Dendritic cell treated with granulocyte-macrophage colony-stimulating factor and Interleukin-4, amounts not matched to agents 40 ng/mL and 50 ng/mL, for 4 days (primary cell): Measurements from ENCODE around the gene GRIN3A.
"Not testable (repeated sequence)": the region's sequence is repeated elsewhere in the genome, so short reads cannot be mapped to it uniquely, and the experiment has no call there.

Experiments
- H3K27ac Mint-ChIP-seq: one replicate; pipeline ENCODE4 v1.8.0; 2022; ENCODE audit warnings: mild to moderate bottlenecking, mixed read lengths
- H3K27me3 Mint-ChIP-seq: one replicate; pipeline ENCODE4 v1.8.0; 2022; ENCODE audit warnings: mild to moderate bottlenecking, mixed read lengths
- H3K36me3 Mint-ChIP-seq: one replicate; pipeline ENCODE4 v1.8.0; 2022; ENCODE audit warnings: low read depth, mixed read lengths
- H3K4me1 Mint-ChIP-seq: one replicate; pipeline ENCODE4 v1.8.0; 2022; ENCODE audit warnings: low read depth, mixed read lengths
- H3K4me3 Mint-ChIP-seq: one replicate; pipeline ENCODE4 v1.8.0; 2022; ENCODE audit warnings: mild to moderate bottlenecking, moderate library complexity, mixed read lengths
- H3K9me3 Mint-ChIP-seq: one replicate; pipeline ENCODE4 v1.8.0; 2022; ENCODE audit warnings: mixed read lengths
- intact Hi-C: fragments of 100-400 bp; cut with micrococcal nuclease; formaldehyde crosslinking; loops from one replicate; pipeline ENCODE4 v1.15.0; 2022

GRIN3A gene

DNA sequence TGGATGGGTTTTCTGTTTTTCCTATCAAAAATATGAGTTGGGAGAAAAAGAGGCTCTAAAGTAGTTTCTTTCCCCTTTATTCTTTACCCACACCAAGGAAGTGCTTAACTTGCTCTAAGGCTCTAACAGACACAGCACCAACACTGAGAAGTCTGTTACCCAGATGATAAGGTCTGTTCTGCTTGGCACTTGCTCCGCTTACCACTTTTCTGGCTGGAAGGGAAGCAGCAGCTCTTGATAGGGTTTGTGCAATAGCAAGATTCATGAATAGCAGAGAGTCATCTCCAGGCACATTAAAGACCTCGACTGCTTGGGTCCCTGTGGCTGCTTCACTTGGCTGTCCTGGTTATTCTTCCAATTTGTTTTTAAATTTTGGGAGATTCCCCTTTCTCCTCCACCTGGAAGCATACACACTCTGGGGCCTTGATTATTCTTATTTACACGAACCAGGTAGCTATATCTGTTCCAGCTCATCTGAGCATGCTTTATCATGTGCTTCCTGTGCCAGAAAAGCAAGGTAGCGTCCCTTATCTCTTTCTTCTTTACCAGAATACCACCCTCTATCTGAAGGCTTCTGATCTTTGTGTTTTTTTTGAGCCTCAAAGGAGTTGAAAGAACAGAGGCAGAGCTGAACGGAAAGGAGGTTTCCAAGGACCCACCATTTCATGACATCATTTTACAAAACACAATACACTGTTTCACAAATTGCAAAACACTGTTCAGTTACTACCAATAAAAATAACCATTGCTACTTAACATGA, 168.5 kb downstream of the GRIN3A start:
- intact Hi-C loops = no loop called here
- H3K9me3 Mint-ChIP-seq = no peaks in the 10 kb centered on the region
- no peak overlapping the region for H3K4me3 Mint-ChIP-seq
- H3K4me1 Mint-ChIP-seq = no peaks in the 10 kb centered on the region
- H3K36me3 Mint-ChIP-seq = peaks cover 69% of the 10 kb centered on the region
- H3K27ac Mint-ChIP-seq = no peak overlapping the region
- no peaks in the 10 kb centered on the region for H3K27me3 Mint-ChIP-seq

GRCh38 chr9:101567725-101568350, 170.6 kb downstream of the GRIN3A start:
- peaks cover 82% of the 10 kb centered on the region for H3K36me3 Mint-ChIP-seq

DNA sequence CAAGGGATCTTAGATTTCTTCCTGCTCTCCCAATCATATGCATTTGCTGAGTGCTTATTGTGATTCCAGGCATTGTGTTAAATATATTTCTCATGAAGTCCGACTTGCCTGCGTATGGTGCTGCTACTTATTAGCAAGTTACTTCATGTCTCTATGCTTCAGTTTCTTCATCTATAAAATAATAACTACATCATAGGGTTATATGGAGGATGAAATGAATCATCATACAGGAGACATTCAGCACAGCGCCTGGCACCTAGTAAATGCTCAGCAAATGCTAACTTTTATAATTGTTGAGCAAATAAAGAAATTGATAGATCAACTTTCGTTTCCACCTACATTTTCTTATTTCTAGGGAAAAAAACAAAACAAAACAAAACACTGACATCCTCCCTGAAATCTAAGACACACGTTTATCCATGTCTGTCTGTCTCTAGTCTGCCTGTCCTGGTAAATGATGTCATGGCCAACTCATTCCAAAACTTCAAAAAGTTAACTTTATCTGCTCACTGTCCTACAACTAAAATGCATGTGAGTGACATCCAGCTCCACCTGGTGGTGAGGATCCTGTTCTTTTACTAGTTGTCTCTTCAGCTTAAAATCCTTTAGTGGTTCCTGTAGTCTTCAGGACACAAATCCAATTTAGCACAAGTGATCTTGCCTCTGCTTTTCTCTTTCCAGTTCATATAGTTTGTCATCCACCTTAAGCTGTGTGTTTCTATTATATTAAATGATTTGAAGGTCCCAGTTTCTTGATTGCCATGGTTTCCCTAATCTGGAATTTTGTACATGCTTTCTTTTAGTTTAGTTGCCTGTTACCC, 171.3 kb downstream of the GRIN3A start:
- Mint-ChIP-seq H3K9me3 (no peaks in the 10 kb centered on the region), H3K27me3 (no peaks in the 10 kb centered on the region), H3K4me1 (no peaks in the 10 kb centered on the region), H3K4me3 (no peak overlapping the region), H3K27ac (no peak overlapping the region), H3K36me3 (peaks cover 88% of the 10 kb centered on the region)
- intact Hi-C loops = no loop called here

More at GRCh38 chr9:101567725-101568350, 170.6 kb downstream of the GRIN3A start:
- no peak overlapping the region for H3K27ac Mint-ChIP-seq
- no peaks in the 10 kb centered on the region for H3K9me3 Mint-ChIP-seq
- intact Hi-C loops = no loop called here
- H3K27me3 Mint-ChIP-seq = no peaks in the 10 kb centered on the region
- no peak overlapping the region for H3K4me3 Mint-ChIP-seq
- no peaks in the 10 kb centered on the region for H3K4me1 Mint-ChIP-seq

- Mint-ChIP-seq H3K4me3 (no peak overlapping the region), H3K27me3 (no peaks in the 10 kb centered on the region), H3K36me3 (peaks cover 97% of the 10 kb centered on the region), H3K27ac (no peak overlapping the region), H3K9me3 (peaks cover 5% of the 10 kb centered on the region), H3K4me1 (no peaks in the 10 kb centered on the region)
- intact Hi-C loops = no loop called here
Observed at GRCh38 chr9:101564252-101564651, 174.2 kb downstream of the GRIN3A start.

DNA sequence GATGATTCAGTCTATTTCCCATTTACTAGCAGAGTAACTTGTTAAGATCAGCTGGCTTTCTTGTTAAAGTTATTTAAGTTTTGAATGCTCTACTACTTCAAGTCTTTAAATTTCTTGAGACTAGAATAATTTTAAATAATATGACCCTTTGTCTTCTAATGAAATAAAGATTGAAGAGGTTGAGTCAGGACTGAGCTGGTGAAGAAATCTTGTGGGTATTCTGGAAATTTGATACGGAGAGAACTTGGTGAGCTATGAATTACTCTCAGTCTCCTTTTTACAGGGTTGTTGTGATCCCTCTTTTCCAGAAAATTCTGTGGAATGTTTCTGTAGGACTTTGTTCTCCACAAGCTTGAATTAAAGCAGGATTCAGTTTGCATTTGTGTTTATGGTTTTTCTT, 175.5 kb downstream of the GRIN3A start:
- Mint-ChIP-seq H3K4me1 (no peaks in the 10 kb centered on the region), H3K36me3 (peaks cover 97% of the 10 kb centered on the region), H3K27ac (no peak overlapping the region), H3K9me3 (peaks cover 13% of the 10 kb centered on the region), H3K27me3 (no peaks in the 10 kb centered on the region), H3K4me3 (no peak overlapping the region)
- intact Hi-C loops = no loop called here

DNA sequence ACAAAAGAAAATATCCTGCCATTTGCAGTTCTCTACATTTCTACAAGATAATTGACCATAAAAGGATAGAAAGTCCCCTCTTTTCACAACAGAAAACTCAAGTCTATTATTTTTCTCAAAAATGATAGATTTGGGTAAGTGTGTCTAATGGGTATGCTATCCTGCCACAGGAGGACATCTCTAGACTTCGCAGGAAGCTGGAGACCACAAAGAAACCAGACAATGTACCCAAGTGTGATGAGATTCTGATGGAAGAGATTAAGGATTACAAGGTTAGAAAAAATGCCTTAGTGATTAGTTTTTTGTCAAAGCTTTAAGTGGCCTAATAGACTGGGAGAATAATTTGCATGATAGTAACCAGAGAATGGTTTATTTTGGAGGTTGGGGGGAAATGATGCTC, 176.7 kb downstream of the GRIN3A start:
- peaks cover 97% of the 10 kb centered on the region for H3K36me3 Mint-ChIP-seq
- peaks cover 20% of the 10 kb centered on the region for H3K9me3 Mint-ChIP-seq
- H3K4me3 Mint-ChIP-seq = no peak overlapping the region
- H3K27me3 Mint-ChIP-seq = no peaks in the 10 kb centered on the region
- intact Hi-C loops = no loop called here
- no peaks in the 10 kb centered on the region for H3K4me1 Mint-ChIP-seq
- H3K27ac Mint-ChIP-seq = no peak overlapping the region

DNA sequence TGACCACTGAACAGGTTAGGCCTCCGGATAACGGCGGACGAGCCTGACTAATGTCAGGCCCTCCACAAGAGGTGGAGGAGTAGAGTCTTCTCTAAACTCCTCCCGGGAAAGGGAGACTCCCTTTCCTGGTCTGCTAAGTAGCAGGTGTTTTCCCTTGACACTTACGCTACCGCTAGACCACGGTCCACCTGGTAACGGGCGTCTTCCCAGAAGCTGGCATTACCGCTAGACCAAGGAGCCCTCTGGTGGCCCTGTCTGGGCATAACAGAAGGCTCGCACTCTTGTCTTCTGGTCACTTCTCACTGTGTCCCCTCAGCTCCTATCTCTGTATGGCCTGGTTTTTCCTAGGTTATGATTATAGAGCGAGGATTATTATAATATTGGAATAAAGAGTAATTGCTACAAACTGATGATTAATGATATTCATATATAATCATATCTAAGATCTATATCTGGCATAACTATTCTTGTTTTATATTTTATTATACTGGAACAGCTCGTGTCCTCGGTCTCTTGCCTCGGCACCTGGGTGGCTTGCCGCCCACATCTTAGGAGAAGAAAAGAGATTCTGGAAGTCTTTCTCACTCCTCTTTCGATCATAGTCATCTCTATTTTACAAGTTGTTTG, 188.9 kb downstream of the GRIN3A start:
- intact Hi-C loops, H3K4me1 Mint-ChIP-seq, H3K4me3 Mint-ChIP-seq, H3K27ac Mint-ChIP-seq, H3K27me3 Mint-ChIP-seq: not testable (repeated sequence)
- Mint-ChIP-seq H3K36me3 (peaks cover 95% of the 10 kb centered on the region), H3K9me3 (peaks cover 18% of the 10 kb centered on the region)

GRCh38 chr9:101543098-101543735, 195.2 kb downstream of the GRIN3A start:
- Mint-ChIP-seq H3K36me3 (peaks cover 46% of the 10 kb centered on the region), H3K4me1 (no peaks in the 10 kb centered on the region), H3K4me3 (no peak overlapping the region), H3K9me3 (peaks cover 6% of the 10 kb centered on the region), H3K27ac (no peak overlapping the region), H3K27me3 (no peaks in the 10 kb centered on the region)
- intact Hi-C loops = no loop called here

DNA sequence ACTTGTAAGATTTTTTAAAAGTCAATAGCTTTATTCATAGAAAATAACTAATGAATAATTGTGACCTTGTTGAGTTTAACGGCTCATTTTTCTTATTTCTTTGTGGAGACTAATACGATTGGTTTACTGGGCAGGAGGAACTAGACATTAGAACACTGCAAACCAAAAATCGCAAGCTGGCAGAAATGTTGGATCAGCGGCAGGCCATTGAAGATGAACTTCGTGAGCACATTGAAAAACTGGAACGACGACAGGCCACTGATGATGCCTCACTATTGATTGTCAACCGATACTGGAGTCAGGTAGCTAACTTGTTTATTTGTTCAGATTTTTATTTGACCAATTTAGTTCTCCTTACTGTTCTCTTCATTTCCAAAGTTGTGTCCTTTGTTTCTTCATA, 198.4 kb downstream of the GRIN3A start:
- H3K4me3 Mint-ChIP-seq = no peak overlapping the region
- H3K9me3 Mint-ChIP-seq = no peaks in the 10 kb centered on the region

DNA sequence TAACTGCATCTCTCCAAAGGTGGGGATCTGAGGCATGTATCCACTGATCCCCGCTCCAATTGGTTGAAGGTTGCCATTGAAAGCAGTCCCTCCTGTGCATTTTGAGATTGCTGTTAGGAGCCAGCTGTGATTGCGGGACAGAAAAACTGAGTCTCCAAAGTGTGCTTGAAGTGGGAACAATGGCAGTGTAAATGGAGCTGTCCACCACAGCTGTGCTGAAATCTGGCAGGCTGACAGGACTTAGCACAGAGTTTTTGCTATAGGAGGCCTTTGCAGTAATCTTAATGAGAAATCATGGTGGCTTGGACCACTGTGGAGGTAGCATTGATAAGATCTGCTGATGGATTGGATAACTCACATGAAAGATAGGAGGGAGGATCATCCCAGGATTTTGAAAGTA, 201.5 kb downstream of the GRIN3A start:
- Mint-ChIP-seq H3K27me3 (no peaks in the 10 kb centered on the region), H3K9me3 (no peaks in the 10 kb centered on the region), H3K36me3 (peaks cover 16% of the 10 kb centered on the region), H3K4me1 (peaks cover 6% of the 10 kb centered on the region), H3K27ac (no peak overlapping the region), H3K4me3 (no peak overlapping the region)
- intact Hi-C loops = no loop called here

More for the DNA sequence above, 198.4 kb downstream of the GRIN3A start:
- Mint-ChIP-seq H3K27me3 (no peaks in the 10 kb centered on the region), H3K4me1 (peaks cover 6% of the 10 kb centered on the region), H3K27ac (no peak overlapping the region), H3K36me3 (peaks cover 21% of the 10 kb centered on the region)
- intact Hi-C loops = no loop called here

DNA sequence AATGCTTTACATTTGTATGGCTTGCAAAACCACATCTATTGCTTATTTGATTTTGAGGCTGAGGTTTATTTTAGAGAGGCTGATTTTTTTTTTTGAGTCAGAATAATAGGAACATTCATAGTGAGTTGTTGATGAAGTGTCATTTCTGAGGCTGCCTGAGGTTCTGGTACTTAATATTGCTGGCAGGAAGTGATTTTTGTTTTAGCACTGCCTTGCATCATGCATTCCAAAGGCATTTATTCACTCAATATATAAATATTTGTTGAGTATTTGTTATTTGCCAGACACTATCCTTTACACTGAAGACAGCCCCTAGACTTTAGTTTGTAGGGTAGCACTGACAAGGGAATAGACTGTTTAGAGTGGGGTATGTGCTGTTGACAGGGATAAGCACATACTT, 202.1 kb downstream of the GRIN3A start:
- H3K9me3 Mint-ChIP-seq = no peaks in the 10 kb centered on the region
- peaks cover 16% of the 10 kb centered on the region for H3K36me3 Mint-ChIP-seq
- H3K4me1 Mint-ChIP-seq = peaks cover 6% of the 10 kb centered on the region
- intact Hi-C loops = no loop called here
- no peak overlapping the region for H3K27ac Mint-ChIP-seq
- no peaks in the 10 kb centered on the region for H3K27me3 Mint-ChIP-seq
- H3K4me3 Mint-ChIP-seq = no peak overlapping the region

DNA sequence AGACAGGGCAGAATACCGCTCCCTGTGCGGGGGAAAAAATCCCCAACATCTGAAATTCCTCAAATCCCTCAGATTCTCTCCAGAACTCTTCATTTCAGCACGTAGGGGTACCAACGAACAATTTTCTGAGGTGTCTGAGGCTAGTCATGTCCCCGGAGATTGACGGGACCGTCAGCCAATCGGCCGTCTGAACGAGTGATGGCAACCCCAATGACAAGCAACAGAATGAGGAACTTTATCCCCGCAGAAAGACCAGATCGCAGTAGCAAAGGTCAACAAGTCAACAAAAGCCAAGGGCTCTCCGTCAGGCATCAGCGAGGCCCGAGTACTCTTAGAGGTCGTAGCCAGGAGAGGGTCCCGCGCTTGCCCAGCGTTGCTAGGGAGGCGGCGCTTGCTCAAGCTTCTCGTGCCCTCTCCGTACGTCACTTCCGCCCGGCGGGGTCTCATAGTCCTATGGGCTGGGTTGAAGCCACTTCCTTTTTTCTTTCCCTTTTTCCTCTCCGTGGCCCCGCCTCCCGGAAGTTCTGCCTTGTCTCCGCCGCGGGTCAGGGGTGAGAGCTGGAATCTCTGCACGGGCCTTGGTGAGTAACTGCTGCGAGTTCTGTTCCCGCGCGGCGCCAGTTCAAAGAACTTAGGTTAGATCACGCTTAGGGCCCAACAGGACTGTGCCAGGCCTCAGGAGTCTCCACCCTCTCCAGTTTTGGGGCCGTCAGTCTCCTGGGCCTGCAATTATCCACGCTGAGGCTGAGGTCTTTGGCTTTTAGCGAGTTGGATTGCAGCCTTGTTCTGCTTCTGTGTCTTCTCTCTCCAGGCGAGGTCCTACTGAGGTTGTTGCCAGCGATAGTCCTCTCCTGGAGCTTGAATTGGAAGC, 204.9 kb downstream of the GRIN3A start, which contains the start of gene RNF20:
Gene RNF20 (plus strand): TSS at position 520 of the 871 bp plus-strand sequence. CDS start 1,571 bp downstream, outside the sequence.
- Mint-ChIP-seq H3K4me3 (peak within 1 kb of the TSS; percentile 85), H3K9me3 (no peaks in the 10 kb centered on the region), H3K27me3 (peaks cover 5% of the 10 kb centered on the region), H3K27ac (peak within 1 kb of the TSS; percentile 97), H3K4me1 (peaks cover 6% of the 10 kb centered on the region), H3K36me3 (peaks cover 16% of the 10 kb centered on the region)
- intact Hi-C loops = loop anchor here (5.0 kb wide), 1 partner anchor 44 kb away; no protein-coding TSS in a partner anchor
